ENCODE results near the gene PRKAG2.

The PRKAG2 gene

GRCh38 chr7:151900986-151901621, 24.2 kb upstream of the PRKAG2 start:
- DNase-seq: no peak

GRCh38 chr7:151900591-151900985, 23.7 kb upstream of the PRKAG2 start:
- DNase-seq: no peak

GRCh38 chr7:151899513-151900360, 22.8 kb upstream of the PRKAG2 start:
- no peak for DNase-seq

GRCh38 chr7:151897951-151898686, 21.2 kb upstream of the PRKAG2 start:
- no peak for DNase-seq

- no peak for DNase-seq
Observed at GRCh38 chr7:151897161-151897731, 20.3 kb upstream of the PRKAG2 start.

GRCh38 chr7:151896486-151896885, 19.6 kb upstream of the PRKAG2 start:
- DNase-seq: no peak

- DNase-seq: no peak
Observed at GRCh38 chr7:151896086-151896485, 19.2 kb upstream of the PRKAG2 start.

GRCh38 chr7:151895631-151896031, 18.7 kb upstream of the PRKAG2 start:
- DNase-seq: no peak

GRCh38 chr7:151895008-151895630, 18.2 kb upstream of the PRKAG2 start:
- DNase-seq: no peak

GRCh38 chr7:151894111-151895007, 17.4 kb upstream of the PRKAG2 start:
- no peak for DNase-seq

- DNase-seq: no peak
Observed at GRCh38 chr7:151893405-151893923, 16.5 kb upstream of the PRKAG2 start.

GRCh38 chr7:151891753-151892152, 14.8 kb upstream of the PRKAG2 start:
- no peak for DNase-seq

GRCh38 chr7:151891182-151891581, 14.3 kb upstream of the PRKAG2 start:
- no peak for DNase-seq

- no peak for DNase-seq
Observed at GRCh38 chr7:151890355-151891004, 13.6 kb upstream of the PRKAG2 start.

- DNase-seq: no peak
Observed at GRCh38 chr7:151889406-151890354, 12.8 kb upstream of the PRKAG2 start.

- DNase-seq: no peak
Observed at GRCh38 chr7:151888079-151889067, 11.5 kb upstream of the PRKAG2 start.

GRCh38 chr7:151886783-151887182, 9.9 kb upstream of the PRKAG2 start:
- no peak for DNase-seq

- DNase-seq: no peak
Observed at GRCh38 chr7:151885202-151885580, 8.3 kb upstream of the PRKAG2 start.

Data from fibroblast of skin of abdomen (primary cell).